Brain microvascular endothelial cell (primary cell): Measurements from ENCODE around the gene PRKAR1B.

Experiments
- DNase-seq: peaks from one replicate; pipeline ENCODE4 v3.0.0-alpha.2; 2020
- H3K27ac ChIP-seq: fragments of 250-450 bp; sonication (Bioruptor Pico); 2 replicates; pipeline ENCODE4 v1.5.1; 2020; ENCODE audit warnings: mild to moderate bottlenecking, moderate library complexity
- H3K27me3 ChIP-seq: fragments of 250-450 bp; sonication (Bioruptor Pico); replicated peaks from 2 replicates; pipeline ENCODE4 v1.5.1; 2020; ENCODE audit warnings: mild to moderate bottlenecking
- H3K36me3 ChIP-seq: fragments of 250-450 bp; sonication (Bioruptor Pico); replicated peaks from 2 replicates; pipeline ENCODE4 v1.5.1; 2020; ENCODE audit warnings: mild to moderate bottlenecking
- H3K4me3 ChIP-seq: 2 replicates; pipeline ENCODE4 v1.5.1; 2011; ENCODE audit warnings: low read depth, mild to moderate bottlenecking, control low read depth, low read length, moderate library complexity
- in situ Hi-C: cut with HindIII; loops from 2 replicates; pipeline ENCODE4 v1.10.0; 2017; ENCODE audit warnings: low sequenced_read_pairs, low pct_ligation_motif_present
- TF ChIP-seq, protein P1 (sequence below): IDR thresholded peaks from 2 replicates; pipeline ENCODE4 v1.5.1; 2011; ENCODE audit warnings: low read depth, mild to moderate bottlenecking, moderate library complexity, low read length, control low read depth, inconsistent platforms; ENCODE audit errors: missing control alignments

PRKAR1B gene

DNA sequence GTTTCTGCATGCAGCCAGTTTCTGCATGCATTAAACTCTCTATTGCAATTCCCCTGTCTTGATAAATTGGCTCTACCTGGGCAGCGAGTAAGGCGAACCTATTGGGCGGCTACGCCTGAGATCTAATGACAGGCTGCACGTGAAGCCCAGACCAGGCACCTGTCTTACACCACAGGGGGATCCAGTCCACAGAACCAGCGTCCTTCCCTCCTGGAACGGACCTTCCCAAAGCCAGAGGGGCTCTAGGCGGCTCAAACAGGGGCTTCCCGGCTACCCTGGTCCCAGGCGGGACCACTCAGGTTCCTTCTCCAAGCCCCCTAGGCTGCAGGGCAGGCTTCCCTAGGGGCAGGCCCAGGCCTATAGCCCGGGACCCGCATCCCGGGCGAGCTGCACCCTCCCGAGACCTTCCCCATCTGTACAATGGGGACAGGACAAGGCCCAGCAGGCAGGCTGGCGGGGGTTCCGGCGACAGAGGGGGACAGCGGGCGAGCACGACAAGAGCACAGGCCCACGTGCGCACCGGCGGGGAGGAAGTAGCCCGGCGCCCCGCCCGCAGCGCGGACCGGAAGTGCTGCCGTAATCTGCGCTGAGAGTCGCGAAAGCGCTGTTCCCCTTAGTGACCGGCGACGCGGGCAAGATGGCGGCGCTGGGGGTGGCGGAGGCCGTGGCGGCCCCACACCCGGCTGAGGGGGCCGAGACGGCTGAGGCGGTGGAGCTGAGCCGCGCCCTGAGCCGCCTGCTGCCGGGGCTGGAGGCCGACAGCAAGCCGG, 812 bp downstream of the PRKAR1B start, which contains the start of gene DNAAF5:
DNAAF5 (plus strand) TSS at position 616 of the 770 bp plus-strand sequence; CDS start at position 638, 22 bp downstream.
- DNase-seq: peak; percentile 61
- TF ChIP-seq, protein P1, sequence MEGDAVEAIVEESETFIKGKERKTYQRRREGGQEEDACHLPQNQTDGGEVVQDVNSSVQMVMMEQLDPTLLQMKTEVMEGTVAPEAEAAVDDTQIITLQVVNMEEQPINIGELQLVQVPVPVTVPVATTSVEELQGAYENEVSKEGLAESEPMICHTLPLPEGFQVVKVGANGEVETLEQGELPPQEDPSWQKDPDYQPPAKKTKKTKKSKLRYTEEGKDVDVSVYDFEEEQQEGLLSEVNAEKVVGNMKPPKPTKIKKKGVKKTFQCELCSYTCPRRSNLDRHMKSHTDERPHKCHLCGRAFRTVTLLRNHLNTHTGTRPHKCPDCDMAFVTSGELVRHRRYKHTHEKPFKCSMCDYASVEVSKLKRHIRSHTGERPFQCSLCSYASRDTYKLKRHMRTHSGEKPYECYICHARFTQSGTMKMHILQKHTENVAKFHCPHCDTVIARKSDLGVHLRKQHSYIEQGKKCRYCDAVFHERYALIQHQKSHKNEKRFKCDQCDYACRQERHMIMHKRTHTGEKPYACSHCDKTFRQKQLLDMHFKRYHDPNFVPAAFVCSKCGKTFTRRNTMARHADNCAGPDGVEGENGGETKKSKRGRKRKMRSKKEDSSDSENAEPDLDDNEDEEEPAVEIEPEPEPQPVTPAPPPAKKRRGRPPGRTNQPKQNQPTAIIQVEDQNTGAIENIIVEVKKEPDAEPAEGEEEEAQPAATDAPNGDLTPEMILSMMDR: no peak
- peak within 1 kb of the TSS; percentile 60 for H3K4me3 ChIP-seq
- in situ Hi-C loops: no loop called here
- peak within 1 kb of the TSS; percentile 30 for H3K27ac ChIP-seq
- no peaks in the 10 kb centered on the region for H3K27me3 ChIP-seq
- no peaks in the 10 kb centered on the region for H3K36me3 ChIP-seq

DNA sequence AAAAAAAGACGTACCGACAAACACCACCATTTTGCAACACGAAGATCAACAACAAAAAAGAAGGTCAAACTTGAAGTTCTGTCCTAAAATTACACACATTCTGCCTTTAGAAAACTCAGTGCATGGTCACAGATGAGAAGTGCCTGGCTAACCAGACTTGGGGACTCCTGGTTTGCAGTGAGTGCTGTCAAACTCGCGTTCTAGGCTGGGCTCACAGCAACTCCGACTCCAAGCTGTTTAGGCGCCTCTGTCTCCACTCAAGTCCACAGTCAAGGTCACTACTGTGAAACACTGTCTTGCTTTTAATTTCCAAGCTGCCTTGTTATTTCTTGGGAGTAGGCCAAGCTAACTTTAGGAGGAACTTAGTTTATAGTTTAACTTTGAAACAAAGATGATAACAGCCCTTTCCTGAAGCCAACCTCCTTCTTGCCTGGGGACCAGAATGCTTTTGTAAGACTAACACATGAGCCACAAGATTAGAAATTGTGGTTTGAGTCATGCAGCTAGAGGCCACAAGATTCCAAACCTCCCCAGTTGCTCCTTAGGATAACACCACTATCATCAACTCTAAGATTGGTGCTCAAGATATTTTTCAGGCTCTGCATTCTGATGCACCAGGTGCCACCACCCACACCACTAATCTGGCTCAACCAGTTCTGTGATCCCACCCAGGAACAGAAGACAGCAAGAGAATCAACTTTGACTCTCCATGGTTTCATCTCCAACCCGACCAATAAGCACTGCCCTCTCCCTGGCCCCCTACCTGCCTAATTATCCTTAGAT, 1.7 kb downstream of the PRKAR1B start:
- in situ Hi-C loops: no loop called here
- no peaks in the 10 kb centered on the region for H3K27me3 ChIP-seq
- no peak overlapping the region for H3K27ac ChIP-seq
- no peaks in the 10 kb centered on the region for H3K36me3 ChIP-seq
- no peak overlapping the region for H3K4me3 ChIP-seq
- TF ChIP-seq, protein P1: no peak
- DNase-seq: peak; percentile 77

DNA sequence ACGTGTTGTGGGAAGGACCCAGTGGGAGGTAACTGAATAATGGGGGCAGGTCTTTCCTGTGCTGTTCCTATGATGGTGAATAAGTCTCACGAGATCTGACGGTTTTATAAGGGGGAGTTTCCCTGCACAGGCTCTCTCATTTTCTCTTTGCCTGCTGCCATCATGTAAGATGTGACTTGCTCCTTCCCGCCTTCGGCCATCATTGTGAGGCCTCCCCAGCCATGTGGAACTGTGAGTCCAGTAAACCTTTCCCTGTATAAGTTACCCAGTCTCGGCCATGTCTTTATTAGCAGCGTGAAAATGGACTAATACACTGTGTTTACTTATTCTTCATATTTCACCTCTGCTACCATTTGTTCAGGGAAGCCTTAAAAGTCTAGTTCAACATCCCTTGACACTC, 2.8 kb downstream of the PRKAR1B start:
- no peaks in the 10 kb centered on the region for H3K36me3 ChIP-seq
- in situ Hi-C loops: no loop called here
- H3K27ac ChIP-seq: no peak overlapping the region
- TF ChIP-seq, protein P1: no peak
- no peaks in the 10 kb centered on the region for H3K27me3 ChIP-seq
- H3K4me3 ChIP-seq: no peak overlapping the region
- no peak for DNase-seq

DNA sequence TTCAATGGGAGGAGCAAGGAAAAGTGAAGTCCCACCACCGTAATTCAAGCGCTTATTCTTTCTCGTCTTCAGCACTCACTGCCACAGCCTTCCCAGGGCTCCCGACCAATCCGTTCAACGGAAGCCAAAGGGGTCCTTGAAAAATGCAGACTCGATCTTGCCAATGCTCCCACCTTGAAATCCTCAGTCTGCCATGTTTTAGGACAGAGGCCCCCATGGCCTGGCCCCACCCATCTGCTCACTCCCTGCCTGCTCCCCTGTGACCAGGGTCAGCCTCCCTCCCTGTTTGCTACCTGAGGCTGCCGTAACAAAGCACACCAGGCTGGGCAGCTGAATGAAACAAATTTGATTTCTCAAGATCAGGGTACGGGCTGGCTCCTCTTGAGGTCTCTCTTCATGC, 3.5 kb downstream of the PRKAR1B start:
- TF ChIP-seq, protein P1: no peak
- in situ Hi-C loops: no loop called here
- H3K36me3 ChIP-seq: no peaks in the 10 kb centered on the region
- H3K4me3 ChIP-seq: no peak overlapping the region
- DNase-seq: no peak
- H3K27me3 ChIP-seq: no peaks in the 10 kb centered on the region
- no peak overlapping the region for H3K27ac ChIP-seq

DNA sequence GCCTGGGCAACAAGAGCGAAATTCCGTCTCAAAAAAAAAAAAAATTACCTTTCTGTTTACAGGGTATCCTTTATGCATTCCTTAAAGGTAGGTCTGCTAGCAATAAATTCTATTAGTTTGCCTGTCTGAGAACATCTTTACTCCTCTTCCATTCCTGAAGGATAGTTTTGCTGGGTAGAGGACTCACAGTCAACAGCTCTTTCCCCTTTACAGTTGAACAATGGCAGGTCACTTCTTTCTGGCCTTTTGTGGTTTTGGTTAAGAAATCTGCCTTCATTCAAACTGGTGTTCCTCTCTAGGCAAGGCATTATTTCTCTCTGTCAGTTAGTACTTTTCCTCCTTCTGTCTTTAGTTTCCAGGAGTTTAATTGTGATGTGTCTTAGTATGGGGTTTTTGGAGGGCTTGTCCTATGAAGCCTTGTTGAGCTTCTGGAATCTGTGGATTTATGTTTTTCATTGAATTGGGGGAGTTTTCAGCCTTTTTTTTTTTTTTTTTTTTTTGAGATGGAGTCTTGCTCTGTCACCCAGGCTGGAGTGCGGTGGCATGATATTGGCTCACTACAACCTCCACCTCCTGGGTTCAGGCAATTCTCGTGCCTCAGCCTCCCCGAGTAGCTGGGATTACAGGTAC, 5.3 kb downstream of the PRKAR1B start:
- H3K27ac ChIP-seq: no peak overlapping the region
- TF ChIP-seq, protein P1: no peak
- DNase-seq: no peak
- no peaks in the 10 kb centered on the region for H3K36me3 ChIP-seq
- in situ Hi-C loops: no loop called here
- H3K4me3 ChIP-seq: no peak overlapping the region
- H3K27me3 ChIP-seq: no peaks in the 10 kb centered on the region
